SK-N-SH treated with all-trans-retinoic acid at 6 μM for 48 hours (cell line): ENCODE data around the gene SLC4A11.

Experiments
- ARNTL ChIP-seq: fragments of 450-650 bp; formaldehyde crosslinking; IDR thresholded peaks from 2 replicates; pipeline ENCODE4 v1.5.0; 2020; ENCODE audit warnings: low read depth, mild to moderate bottlenecking, moderate library complexity, borderline replicate concordance
- GLIS3 ChIP-seq: fragments of 250-450 bp; sonication (Bioruptor Pico); IDR thresholded peaks from 2 replicates; pipeline ENCODE4 v1.5.0; 2020; ENCODE audit warnings: mild to moderate bottlenecking, moderate library complexity
- ISL1 ChIP-seq: fragments of 250-450 bp; sonication (Bioruptor Pico); IDR thresholded peaks from 2 replicates; pipeline ENCODE4 v2.1.2; 2022; ENCODE audit warnings: mild to moderate bottlenecking, moderate library complexity
- RARB ChIP-seq: fragments of 250-450 bp; sonication (Bioruptor Pico); IDR thresholded peaks from 2 replicates; pipeline ENCODE4 v1.8.0; 2021; ENCODE audit warnings: mild to moderate bottlenecking, moderate library complexity
- ZFP3 ChIP-seq: fragments of 250-450 bp; sonication (Bioruptor Pico); IDR thresholded peaks from 2 replicates; pipeline ENCODE4 v1.5.0; 2020; ENCODE audit warnings: mild to moderate bottlenecking, moderate library complexity
- ZFP30 ChIP-seq: fragments of 450-650 bp; formaldehyde crosslinking; IDR thresholded peaks from 2 replicates; pipeline ENCODE4 v1.5.0; 2022; ENCODE audit warnings: mild to moderate bottlenecking, moderate library complexity
- ZNF565 ChIP-seq: fragments of 450-650 bp; formaldehyde crosslinking; conservative IDR thresholded peaks from 2 replicates; pipeline ENCODE4 v1.5.0; 2020; ENCODE audit warnings: low read depth, mild to moderate bottlenecking, moderate library complexity
- ZNF70 ChIP-seq: fragments of 450-650 bp; formaldehyde crosslinking; IDR thresholded peaks from 2 replicates; pipeline ENCODE4 v1.5.0; 2020; ENCODE audit warnings: mild to moderate bottlenecking, moderate library complexity
- TF ChIP-seq, protein P1 (sequence below): fragments of 250-450 bp; sonication (Bioruptor Pico); IDR thresholded peaks from 2 replicates; pipeline ENCODE4 v1.8.0; 2020; ENCODE audit warnings: mild to moderate bottlenecking, moderate library complexity, borderline replicate concordance
- TF ChIP-seq, protein P2 (sequence below): fragments of 250-450 bp; sonication (Bioruptor Pico); IDR thresholded peaks from 2 replicates; pipeline ENCODE4 v1.5.1; 2020; ENCODE audit warnings: low read depth, mild to moderate bottlenecking, moderate library complexity
- TF ChIP-seq, protein P3 (sequence below): fragments of 250-450 bp; sonication (Bioruptor Pico); IDR thresholded peaks from 2 replicates; pipeline ENCODE4 v1.5.0; 2020; ENCODE audit warnings: mild to moderate bottlenecking, moderate library complexity

DNA sequence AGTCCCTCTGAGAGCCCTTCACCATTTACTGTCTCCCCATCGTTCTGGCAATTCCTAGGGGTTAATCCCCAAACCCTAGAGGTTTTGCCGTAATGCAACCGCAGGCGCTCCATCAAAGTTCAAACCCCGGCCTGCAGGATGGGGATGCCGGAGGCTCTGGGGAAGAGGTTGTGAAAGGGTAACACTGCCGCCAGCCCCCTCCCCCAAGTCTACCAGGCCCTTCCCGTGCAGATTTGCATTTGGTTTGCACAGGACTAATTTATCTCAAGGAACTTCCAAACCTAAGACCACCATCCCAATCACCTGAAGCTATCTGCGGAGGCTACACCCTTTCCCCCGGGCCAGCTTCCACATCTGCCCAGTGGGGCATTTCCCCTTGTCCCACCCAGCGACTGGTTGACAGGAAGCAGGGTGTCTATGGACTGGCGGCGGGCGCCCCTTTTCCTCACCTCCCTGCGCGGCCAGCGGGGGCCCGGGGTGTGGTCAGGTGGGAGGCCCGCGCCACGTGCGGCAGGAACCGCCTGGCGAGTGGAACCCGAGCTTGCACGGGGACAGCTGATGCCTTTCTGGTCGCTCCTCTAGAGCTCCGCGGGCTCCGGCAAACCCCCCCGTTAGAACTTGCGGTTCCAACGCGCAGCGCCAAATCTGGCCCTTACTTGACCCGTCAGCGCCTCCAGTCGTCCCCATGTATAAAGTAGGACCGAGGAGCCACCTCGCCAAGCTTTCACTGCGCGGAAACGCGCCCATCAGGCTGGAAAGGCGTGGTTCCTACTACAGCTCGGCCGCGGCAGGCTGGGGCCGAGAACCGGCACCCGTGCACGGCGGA lies 9.4 kb upstream of the SLC4A11 start:
- TF ChIP-seq ARNTL (CRISPR knock-in tag), result no peak
- TF ChIP-seq ZNF565 (CRISPR knock-in tag), result no peak
- TF ChIP-seq, protein P1, sequence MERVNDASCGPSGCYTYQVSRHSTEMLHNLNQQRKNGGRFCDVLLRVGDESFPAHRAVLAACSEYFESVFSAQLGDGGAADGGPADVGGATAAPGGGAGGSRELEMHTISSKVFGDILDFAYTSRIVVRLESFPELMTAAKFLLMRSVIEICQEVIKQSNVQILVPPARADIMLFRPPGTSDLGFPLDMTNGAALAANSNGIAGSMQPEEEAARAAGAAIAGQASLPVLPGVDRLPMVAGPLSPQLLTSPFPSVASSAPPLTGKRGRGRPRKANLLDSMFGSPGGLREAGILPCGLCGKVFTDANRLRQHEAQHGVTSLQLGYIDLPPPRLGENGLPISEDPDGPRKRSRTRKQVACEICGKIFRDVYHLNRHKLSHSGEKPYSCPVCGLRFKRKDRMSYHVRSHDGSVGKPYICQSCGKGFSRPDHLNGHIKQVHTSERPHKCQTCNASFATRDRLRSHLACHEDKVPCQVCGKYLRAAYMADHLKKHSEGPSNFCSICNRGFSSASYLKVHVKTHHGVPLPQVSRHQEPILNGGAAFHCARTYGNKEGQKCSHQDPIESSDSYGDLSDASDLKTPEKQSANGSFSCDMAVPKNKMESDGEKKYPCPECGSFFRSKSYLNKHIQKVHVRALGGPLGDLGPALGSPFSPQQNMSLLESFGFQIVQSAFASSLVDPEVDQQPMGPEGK (CRISPR knock-in tag), result no peak
- TF ChIP-seq, protein P2, sequence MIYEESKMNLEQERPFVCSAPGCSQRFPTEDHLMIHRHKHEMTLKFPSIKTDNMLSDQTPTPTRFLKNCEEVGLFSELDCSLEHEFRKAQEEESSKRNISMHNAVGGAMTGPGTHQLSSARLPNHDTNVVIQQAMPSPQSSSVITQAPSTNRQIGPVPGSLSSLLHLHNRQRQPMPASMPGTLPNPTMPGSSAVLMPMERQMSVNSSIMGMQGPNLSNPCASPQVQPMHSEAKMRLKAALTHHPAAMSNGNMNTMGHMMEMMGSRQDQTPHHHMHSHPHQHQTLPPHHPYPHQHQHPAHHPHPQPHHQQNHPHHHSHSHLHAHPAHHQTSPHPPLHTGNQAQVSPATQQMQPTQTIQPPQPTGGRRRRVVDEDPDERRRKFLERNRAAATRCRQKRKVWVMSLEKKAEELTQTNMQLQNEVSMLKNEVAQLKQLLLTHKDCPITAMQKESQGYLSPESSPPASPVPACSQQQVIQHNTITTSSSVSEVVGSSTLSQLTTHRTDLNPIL (CRISPR knock-in tag), result no peak
- no peak for TF ChIP-seq ZFP3
- no peak for TF ChIP-seq RARB (CRISPR knock-in tag)
- TF ChIP-seq ZNF70, result no peak
- TF ChIP-seq ISL1 (CRISPR knock-in tag), result no peak
- no peak for TF ChIP-seq GLIS3 (CRISPR knock-in tag)
- TF ChIP-seq ZFP30, result no peak
- TF ChIP-seq, protein P3, sequence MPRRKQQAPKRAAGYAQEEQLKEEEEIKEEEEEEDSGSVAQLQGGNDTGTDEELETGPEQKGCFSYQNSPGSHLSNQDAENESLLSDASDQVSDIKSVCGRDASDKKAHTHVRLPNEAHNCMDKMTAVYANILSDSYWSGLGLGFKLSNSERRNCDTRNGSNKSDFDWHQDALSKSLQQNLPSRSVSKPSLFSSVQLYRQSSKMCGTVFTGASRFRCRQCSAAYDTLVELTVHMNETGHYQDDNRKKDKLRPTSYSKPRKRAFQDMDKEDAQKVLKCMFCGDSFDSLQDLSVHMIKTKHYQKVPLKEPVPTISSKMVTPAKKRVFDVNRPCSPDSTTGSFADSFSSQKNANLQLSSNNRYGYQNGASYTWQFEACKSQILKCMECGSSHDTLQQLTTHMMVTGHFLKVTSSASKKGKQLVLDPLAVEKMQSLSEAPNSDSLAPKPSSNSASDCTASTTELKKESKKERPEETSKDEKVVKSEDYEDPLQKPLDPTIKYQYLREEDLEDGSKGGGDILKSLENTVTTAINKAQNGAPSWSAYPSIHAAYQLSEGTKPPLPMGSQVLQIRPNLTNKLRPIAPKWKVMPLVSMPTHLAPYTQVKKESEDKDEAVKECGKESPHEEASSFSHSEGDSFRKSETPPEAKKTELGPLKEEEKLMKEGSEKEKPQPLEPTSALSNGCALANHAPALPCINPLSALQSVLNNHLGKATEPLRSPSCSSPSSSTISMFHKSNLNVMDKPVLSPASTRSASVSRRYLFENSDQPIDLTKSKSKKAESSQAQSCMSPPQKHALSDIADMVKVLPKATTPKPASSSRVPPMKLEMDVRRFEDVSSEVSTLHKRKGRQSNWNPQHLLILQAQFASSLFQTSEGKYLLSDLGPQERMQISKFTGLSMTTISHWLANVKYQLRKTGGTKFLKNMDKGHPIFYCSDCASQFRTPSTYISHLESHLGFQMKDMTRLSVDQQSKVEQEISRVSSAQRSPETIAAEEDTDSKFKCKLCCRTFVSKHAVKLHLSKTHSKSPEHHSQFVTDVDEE, result no peak
